ENCODE measurements around the gene ARHGEF10L.

ARHGEF10L gene

DNA sequence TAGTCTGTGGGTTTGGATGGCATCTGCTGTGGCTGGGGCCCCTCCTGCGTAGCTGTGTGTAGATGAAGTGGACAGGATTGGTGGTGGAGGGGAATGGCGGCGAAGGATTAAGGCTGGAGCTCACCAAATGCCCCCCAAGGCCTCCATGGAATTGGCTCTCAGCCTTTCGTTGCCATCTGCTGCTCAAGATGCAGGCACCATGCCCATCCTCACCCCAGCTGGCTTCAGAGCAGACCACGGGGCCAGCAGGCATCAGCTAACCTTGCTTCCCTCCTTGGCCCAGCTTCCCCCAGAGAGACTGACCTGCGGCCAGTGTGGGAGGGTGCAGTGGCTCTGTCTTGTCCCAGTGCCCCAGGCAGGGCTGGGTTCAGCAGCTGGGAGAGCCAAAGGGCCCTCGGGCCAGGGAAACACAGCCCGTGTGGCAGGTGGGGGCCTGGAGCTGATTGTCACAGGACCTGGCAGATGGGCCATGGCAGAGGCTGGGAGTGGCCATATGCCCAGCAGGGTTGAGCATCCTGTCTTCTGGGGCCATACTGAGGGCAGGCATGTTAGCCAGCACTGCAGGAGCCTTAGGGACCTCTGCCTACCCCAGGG, 148.8 kb downstream of the ARHGEF10L start:
- FAIRE-seq = no peak
- no peak for DNase-seq (ENCODE audit: extremely low spot score, insufficient read length, low read depth)

DNA sequence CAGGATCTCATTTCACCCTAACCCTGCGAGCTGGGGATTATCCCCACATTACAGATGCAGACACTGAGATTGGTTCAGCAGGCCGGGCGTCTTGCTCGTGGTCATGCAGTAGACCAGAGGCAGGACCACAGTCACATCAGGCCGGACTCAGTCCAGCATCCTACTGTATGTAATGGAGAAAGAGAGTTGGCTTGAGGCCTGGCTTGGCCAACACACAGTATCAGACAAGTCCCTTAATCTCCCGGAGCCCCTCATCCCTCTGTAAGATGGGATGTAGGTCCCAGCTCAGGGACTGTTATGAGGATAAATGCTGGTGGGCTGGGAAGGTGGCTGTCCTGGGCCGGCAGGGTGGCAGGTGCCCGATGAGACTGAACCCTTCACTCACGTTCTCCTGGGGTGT, 149.5 kb downstream of the ARHGEF10L start:
- FAIRE-seq = no peak
- DNase-seq (ENCODE audit: extremely low spot score, insufficient read length, low read depth) = no peak

GRCh38 chr1:17690906-17691634, 151.6 kb downstream of the ARHGEF10L start:
- DNase-seq (ENCODE audit: extremely low spot score, insufficient read length, low read depth) (no peak), FAIRE-seq (no peak)

DNA sequence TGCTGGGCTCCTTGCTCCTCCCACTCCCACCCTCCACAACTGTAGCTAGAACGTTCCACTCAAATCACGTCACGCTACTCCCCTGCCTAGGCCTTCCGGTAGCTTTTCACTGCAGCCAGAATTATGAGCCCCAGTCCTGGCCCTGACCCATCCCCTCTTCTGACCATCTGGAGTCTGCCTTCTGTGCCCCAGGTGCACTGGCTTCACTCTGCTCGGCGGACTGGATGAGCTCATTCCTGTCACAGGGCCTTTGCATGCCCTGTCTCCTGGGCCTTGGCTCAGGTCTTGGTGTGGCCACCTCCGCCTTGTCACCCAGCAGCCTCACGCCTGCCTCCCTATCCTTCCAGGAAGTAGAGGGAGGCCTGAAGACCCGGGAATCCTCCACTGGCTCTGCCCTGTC, 153.1 kb downstream of the ARHGEF10L start:
- DNase-seq (ENCODE audit: extremely low spot score, insufficient read length, low read depth) = no peak

GRCh38 chr1:17696417-17697301, 157.2 kb downstream of the ARHGEF10L start:
- DNase-seq (ENCODE audit: extremely low spot score, insufficient read length, low read depth) (no peak), FAIRE-seq (no peak)

More for the DNA sequence above, 153.1 kb downstream of the ARHGEF10L start:
- no peak for FAIRE-seq

- FAIRE-seq (no peak), DNase-seq (ENCODE audit: extremely low spot score, insufficient read length, low read depth) (no peak)
Measured at GRCh38 chr1:17697458-17697857, 158.0 kb downstream of the ARHGEF10L start.

DNA sequence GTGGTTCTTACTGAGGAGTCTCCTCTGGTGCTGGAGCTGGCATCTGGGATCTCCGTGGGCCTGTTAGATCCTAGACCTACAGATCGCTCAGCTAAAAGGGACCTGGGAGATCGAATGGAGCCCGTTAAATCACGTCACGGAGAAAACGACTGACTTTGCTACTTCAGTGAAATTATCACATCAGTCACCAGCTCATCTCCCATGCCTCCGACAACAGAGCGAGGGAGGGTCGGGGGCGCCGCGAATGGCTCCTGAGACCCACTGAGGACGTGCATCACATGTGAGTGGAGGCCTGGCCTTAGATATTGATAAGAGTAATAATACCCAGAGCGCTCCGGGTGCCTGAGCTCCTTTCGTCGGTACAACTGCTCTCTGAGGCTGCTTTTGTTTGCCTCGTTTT, 160.1 kb downstream of the ARHGEF10L start:
- no peak for DNase-seq (ENCODE audit: extremely low spot score, insufficient read length, low read depth)
- FAIRE-seq = no peak

GRCh38 chr1:17700945-17701810, 161.7 kb downstream of the ARHGEF10L start:
- FAIRE-seq (no peak), DNase-seq (ENCODE audit: extremely low spot score, insufficient read length, low read depth) (no peak)

GRCh38 chr1:17704176-17704575, 164.7 kb downstream of the ARHGEF10L start:
- FAIRE-seq (no peak), DNase-seq (ENCODE audit: extremely low spot score, insufficient read length, low read depth) (no peak)

DNA sequence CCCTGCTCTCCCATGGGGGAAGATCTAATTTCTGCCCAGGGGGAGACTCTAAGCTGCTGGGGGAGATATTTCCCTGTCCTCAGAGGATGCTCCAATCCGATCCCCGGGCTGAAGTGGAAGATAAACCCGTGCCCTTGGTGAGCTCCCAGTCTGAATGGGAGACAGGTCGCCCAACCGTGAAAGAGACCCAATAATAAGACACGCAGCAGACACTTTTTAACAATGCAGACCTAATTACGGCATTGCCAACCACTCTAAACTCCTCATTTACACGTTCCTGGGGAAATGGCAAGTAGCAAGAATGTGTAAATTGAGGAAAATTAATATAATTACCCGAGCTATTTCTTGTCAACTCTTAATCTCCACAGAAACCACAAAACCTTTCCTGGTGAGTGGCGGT, 166.9 kb downstream of the ARHGEF10L start:
- no peak for FAIRE-seq
- DNase-seq (ENCODE audit: extremely low spot score, insufficient read length, low read depth) = no peak

- DNase-seq (ENCODE audit: extremely low spot score, insufficient read length, low read depth) (no peak), FAIRE-seq (no peak)
Measured at GRCh38 chr1:17709981-17710380, 170.5 kb downstream of the ARHGEF10L start.

DNA sequence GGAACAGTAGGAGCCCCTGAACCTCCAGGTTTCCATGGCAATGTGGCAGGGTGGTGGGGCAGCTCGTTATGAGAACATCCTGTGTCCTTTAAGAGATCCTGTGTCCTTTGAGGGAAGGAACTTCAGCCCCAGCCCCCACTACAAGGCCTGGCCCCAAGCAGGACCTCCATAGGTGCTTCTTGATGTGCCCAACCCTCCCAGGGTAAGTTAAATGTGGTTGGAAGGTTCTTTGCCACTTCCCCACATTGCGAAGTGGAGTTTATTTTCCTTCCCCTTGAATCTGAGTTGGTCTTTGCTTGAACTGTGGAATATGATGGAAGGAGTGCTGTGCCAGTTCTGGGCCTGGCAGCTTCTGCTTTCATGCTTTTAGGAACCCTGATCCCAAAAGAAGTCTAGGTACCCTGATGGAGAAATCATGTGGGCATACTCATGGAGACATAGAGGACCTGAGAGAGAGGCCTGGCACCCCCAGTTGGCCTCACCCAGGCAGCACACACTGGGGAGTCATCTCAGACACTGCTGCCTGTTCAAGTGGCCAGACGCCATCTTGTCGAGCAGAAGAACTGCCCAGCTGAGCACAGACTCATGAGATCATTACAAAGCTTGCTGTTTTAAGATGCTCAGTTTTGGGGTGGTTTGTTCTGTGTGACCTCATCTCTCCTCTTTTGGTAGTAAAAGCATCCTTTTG, 171.5 kb downstream of the ARHGEF10L start:
- FAIRE-seq = no peak
- DNase-seq (ENCODE audit: extremely low spot score, insufficient read length, low read depth) = no peak

GRCh38 chr1:17711577-17711910, 172.0 kb downstream of the ARHGEF10L start:
- no peak for FAIRE-seq
- DNase-seq (ENCODE audit: extremely low spot score, insufficient read length, low read depth) = no peak

GRCh38 chr1:17711941-17712340, 172.4 kb downstream of the ARHGEF10L start:
- FAIRE-seq (no peak), DNase-seq (ENCODE audit: extremely low spot score, insufficient read length, low read depth) (no peak)

DNA sequence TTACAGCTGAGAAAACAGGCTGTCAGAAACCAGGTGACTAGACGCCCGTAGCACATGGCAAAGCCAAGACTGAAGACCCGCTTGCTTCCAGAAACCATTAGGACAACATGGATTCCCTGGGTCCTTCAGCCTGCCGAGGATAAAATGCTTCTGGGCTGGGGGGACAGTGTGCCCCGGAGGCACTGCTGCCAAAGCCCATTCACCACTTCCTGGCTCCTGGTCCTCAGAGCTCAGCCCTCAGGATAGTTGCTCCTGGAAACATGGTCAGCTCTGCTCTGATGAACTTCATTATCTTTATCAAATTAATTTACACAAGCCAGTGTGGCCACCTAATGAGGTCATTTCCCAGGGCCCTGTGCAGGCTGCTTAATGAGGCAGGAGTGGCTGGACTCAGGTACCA, 174.5 kb downstream of the ARHGEF10L start:
- DNase-seq (ENCODE audit: extremely low spot score, insufficient read length, low read depth) (no peak), FAIRE-seq (no peak)

- DNase-seq (ENCODE audit: extremely low spot score, insufficient read length, low read depth) (no peak), FAIRE-seq (no peak)
Measured at GRCh38 chr1:17717594-17718535, 178.4 kb downstream of the ARHGEF10L start.

GRCh38 chr1:17719874-17720273, 180.4 kb downstream of the ARHGEF10L start:
- no peak for FAIRE-seq
- DNase-seq (ENCODE audit: extremely low spot score, insufficient read length, low read depth) = no peak

DNA sequence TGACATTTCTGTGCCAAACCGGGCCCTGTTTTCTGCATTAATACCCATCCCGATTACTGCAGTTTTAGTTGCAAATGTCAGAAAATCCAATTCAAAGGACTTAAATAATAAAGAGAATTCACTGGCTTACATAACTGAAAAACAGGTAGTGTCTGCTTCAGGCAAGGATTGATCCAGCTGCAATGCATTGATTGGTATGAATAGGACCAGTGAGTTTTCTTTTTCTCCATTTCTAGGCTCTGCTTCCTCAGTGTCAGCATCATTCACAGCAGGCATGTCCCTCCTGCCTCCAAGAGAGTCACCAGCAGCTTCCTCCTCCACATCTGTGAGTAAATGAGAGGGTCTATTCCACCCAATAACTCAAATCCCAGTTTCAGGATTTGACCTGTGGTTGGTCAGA, 181.9 kb downstream of the ARHGEF10L start:
- no peak for DNase-seq (ENCODE audit: extremely low spot score, insufficient read length, low read depth)
- FAIRE-seq = no peak

DNA sequence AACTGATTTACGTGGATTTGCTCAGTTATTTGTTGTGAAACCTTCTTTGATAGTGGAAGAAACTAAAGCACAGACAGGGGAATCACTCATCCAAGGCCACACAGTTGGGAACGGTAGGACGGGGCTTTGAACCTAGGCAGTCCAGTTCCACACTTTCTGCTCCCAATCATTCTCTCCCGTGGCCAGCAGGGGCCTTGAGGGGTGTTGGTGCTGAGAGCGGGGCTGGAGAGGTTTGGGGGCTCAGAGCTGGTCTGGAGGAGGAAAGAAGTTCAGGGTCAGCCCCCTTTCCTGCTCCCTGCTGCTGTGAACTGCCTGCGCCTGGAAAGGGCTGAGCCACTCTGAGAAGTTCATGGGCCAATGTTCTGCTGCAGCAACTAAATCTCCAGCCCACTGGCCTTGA, 184.2 kb downstream of the ARHGEF10L start:
- DNase-seq (ENCODE audit: extremely low spot score, insufficient read length, low read depth) (no peak), FAIRE-seq (no peak)
